ENCODE results near the gene DNAH2. TPM values are rescaled to one million over a fixed set of nuclear protein-coding genes. Genes with fewer than 3 reads are reported as not detected.

The DNAH2 gene
- total and polyA plus RNA-seq, 2 of the 13 experiments (the other 11 are each of a cell fraction or from before 2014, with no cell fraction given) = not detected

DNA sequence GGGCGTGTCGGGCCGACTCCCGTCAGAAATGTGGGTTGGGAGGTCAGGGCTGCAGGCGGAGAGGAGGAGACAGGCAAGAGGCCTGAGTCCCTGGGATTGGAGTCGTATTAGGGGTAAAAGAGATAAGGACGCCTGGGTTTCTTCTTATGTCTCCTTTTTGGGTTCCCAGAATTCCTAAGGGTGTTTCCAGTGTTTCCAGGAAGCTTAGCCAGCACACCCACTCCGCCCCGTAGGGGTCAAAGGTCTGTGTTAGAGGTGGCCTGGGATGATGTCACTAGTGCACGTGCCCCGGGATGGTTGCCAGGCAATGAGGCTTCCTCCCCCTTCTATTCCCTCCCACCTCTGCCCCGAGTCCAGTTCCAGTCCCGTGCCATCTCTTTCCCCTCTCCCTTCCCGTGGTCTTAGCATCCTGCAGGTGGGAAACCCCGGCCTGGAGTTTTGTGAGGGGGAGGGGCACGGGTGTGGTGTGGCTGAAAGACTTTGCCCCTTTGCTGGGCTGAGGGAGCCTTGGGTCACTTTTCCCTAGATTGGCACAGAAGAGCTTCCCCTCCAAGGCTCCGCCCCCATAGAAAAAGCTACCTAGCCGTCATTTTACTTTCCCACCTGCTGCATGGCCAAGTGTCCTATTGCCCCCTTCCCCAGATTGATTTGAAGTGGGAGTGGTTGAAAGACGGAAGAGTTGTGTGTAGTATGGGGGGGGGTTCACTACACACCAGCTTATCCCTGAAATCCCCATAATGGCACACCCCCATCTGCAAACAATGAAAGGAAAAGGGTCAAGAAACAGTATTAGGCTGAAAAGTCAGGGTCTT is 119.3 kb downstream of the DNAH2 start (continued):
- TF ChIP-seq, protein P1, sequence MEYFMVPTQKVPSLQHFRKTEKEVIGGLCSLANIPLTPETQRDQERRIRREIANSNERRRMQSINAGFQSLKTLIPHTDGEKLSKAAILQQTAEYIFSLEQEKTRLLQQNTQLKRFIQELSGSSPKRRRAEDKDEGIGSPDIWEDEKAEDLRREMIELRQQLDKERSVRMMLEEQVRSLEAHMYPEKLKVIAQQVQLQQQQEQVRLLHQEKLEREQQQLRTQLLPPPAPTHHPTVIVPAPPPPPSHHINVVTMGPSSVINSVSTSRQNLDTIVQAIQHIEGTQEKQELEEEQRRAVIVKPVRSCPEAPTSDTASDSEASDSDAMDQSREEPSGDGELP (IDR thresholded peaks at IDR 0.05; ENCODE audit: borderline replicate concordance, low read depth) = peak; percentile 88
- TF ChIP-seq ZNF557 (CRISPR knock-in tag; IDR thresholded peaks at IDR 0.05) = no peak
- peak; percentile 51 for TF ChIP-seq KMT2A (CRISPR knock-in tag; IDR thresholded peaks at IDR 0.05)
- peak; percentile 73; the same call in 1 of the 2 replicates for TF ChIP-seq RCOR2 (CRISPR knock-in tag; IDR thresholded peaks at IDR 0.05)
- 0 out of 2 replicates have a peak, but pooled peaks have one; percentile 73 for TF ChIP-seq ELF4 (CRISPR knock-in tag; IDR thresholded peaks at IDR 0.05; ENCODE audit: borderline replicate concordance)
- peak; percentile 96 for TF ChIP-seq NR2C2 (CRISPR knock-in tag; IDR thresholded peaks at IDR 0.05; ENCODE audit: borderline replicate concordance)
- peak; percentile 84; the same call in 1 of the 2 replicates for TF ChIP-seq SNAI1 (CRISPR knock-in tag; IDR thresholded peaks at IDR 0.05; ENCODE audit: borderline replicate concordance)
- TF ChIP-seq ATM (IDR thresholded peaks at IDR 0.05; ENCODE audit: borderline replicate concordance) = no peak
- no peak for TF ChIP-seq ZNF224 (CRISPR knock-in tag; IDR thresholded peaks at IDR 0.05)
- peak; percentile 100 for TF ChIP-seq XRCC5 (optimal IDR thresholded peaks at IDR 0.05; ENCODE audit: low read length)
- TF ChIP-seq, protein P2, sequence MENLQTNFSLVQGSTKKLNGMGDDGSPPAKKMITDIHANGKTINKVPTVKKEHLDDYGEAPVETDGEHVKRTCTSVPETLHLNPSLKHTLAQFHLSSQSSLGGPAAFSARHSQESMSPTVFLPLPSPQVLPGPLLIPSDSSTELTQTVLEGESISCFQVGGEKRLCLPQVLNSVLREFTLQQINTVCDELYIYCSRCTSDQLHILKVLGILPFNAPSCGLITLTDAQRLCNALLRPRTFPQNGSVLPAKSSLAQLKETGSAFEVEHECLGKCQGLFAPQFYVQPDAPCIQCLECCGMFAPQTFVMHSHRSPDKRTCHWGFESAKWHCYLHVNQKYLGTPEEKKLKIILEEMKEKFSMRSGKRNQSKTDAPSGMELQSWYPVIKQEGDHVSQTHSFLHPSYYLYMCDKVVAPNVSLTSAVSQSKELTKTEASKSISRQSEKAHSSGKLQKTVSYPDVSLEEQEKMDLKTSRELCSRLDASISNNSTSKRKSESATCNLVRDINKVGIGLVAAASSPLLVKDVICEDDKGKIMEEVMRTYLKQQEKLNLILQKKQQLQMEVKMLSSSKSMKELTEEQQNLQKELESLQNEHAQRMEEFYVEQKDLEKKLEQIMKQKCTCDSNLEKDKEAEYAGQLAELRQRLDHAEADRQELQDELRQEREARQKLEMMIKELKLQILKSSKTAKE (CRISPR knock-in tag; IDR thresholded peaks at IDR 0.05; ENCODE audit: borderline replicate concordance) = peak; percentile 92
- no peak; the same call in 1 of the 2 replicates for TF ChIP-seq ZFP37 (CRISPR knock-in tag; IDR thresholded peaks at IDR 0.05; ENCODE audit: borderline replicate concordance)
- TF ChIP-seq, protein P3, sequence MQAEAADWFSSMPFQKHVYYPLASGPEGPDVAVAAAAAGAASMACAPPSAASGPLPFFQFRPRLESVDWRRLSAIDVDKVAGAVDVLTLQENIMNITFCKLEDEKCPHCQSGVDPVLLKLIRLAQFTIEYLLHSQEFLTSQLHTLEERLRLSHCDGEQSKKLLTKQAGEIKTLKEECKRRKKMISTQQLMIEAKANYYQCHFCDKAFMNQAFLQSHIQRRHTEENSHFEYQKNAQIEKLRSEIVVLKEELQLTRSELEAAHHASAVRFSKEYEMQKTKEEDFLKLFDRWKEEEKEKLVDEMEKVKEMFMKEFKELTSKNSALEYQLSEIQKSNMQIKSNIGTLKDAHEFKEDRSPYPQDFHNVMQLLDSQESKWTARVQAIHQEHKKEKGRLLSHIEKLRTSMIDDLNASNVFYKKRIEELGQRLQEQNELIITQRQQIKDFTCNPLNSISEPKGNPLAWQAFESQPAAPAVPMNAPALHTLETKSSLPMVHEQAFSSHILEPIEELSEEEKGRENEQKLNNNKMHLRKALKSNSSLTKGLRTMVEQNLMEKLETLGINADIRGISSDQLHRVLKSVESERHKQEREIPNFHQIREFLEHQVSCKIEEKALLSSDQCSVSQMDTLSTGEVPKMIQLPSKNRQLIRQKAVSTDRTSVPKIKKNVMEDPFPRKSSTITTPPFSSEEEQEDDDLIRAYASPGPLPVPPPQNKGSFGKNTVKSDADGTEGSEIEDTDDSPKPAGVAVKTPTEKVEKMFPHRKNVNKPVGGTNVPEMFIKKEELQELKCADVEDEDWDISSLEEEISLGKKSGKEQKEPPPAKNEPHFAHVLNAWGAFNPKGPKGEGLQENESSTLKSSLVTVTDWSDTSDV (CRISPR knock-in tag; IDR thresholded peaks at IDR 0.05) = 0 out of 2 replicates have a peak, but pooled peaks have one; percentile 65
- peak; percentile 90 for TF ChIP-seq FOSL2 (CRISPR knock-in tag; IDR thresholded peaks at IDR 0.05)
- TF ChIP-seq CENPX (CRISPR knock-in tag; IDR thresholded peaks at IDR 0.05) = no peak
- peak; percentile 78; the same call in 1 of the 2 replicates for TF ChIP-seq ZKSCAN8 (CRISPR knock-in tag; IDR thresholded peaks at IDR 0.05; ENCODE audit: borderline replicate concordance)
- peak; percentile 98 for TF ChIP-seq HNF4A (CRISPR knock-in tag; IDR thresholded peaks at IDR 0.05)
- TF ChIP-seq, protein P4, sequence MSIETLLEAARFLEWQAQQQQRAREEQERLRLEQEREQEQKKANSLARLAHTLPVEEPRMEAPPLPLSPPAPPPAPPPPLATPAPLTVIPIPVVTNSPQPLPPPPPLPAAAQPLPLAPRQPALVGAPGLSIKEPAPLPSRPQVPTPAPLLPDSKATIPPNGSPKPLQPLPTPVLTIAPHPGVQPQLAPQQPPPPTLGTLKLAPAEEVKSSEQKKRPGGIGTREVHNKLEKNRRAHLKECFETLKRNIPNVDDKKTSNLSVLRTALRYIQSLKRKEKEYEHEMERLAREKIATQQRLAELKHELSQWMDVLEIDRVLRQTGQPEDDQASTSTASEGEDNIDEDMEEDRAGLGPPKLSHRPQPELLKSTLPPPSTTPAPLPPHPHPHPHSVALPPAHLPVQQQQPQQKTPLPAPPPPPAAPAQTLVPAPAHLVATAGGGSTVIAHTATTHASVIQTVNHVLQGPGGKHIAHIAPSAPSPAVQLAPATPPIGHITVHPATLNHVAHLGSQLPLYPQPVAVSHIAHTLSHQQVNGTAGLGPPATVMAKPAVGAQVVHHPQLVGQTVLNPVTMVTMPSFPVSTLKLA (IDR thresholded peaks at IDR 0.05) = peak; percentile 93
- no peak for TF ChIP-seq ZNF333 (CRISPR knock-in tag; IDR thresholded peaks at IDR 0.05; ENCODE audit: borderline replicate concordance)
- TF ChIP-seq, protein P5, sequence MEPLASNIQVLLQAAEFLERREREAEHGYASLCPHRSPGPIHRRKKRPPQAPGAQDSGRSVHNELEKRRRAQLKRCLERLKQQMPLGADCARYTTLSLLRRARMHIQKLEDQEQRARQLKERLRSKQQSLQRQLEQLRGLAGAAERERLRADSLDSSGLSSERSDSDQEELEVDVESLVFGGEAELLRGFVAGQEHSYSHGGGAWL (CRISPR knock-in tag; IDR thresholded peaks at IDR 0.05) = no peak
- peak; percentile 99; the same call in 1 of the 2 replicates for TF ChIP-seq CBX5 (CRISPR knock-in tag; IDR thresholded peaks at IDR 0.05; ENCODE audit: borderline replicate concordance)
- no peak for TF ChIP-seq ZNF577 (CRISPR knock-in tag; IDR thresholded peaks at IDR 0.05; ENCODE audit: borderline replicate concordance, low read depth)
